ENCODE measurements around the gene CTU1.

Gene CTU1

GRCh38 chr19:51102991-51103390 lies 5.2 kb downstream of the CTU1 start:
- DNase-seq = no peak

GRCh38 chr19:51101171-51101865 lies 6.9 kb downstream of the CTU1 start:
- DNase-seq = no peak

GRCh38 chr19:51100601-51101000 lies 7.6 kb downstream of the CTU1 start:
- no peak for DNase-seq

- no peak for DNase-seq
Measured at GRCh38 chr19:51099047-51099382, 9.2 kb downstream of the CTU1 start.

- peak; percentile 20 for DNase-seq
Measured at GRCh38 chr19:51098365-51099046, 9.7 kb downstream of the CTU1 start.

- DNase-seq = no peak
Measured at GRCh38 chr19:51097796-51098195, 10.4 kb downstream of the CTU1 start.

GRCh38 chr19:51097166-51097738 lies 11.0 kb downstream of the CTU1 start:
- DNase-seq = peak; percentile 69

GRCh38 chr19:51096473-51097165 lies 11.6 kb downstream of the CTU1 start:
- DNase-seq = no peak

GRCh38 chr19:51094696-51095279 lies 13.4 kb downstream of the CTU1 start:
- peak; percentile 21 for DNase-seq

GRCh38 chr19:51093510-51094345 lies 14.5 kb downstream of the CTU1 start:
- no peak for DNase-seq

- DNase-seq = no peak
Measured at GRCh38 chr19:51093101-51093500, 15.1 kb downstream of the CTU1 start.

- no peak for DNase-seq
Measured at GRCh38 chr19:51091895-51092873, 16.0 kb downstream of the CTU1 start.

- no peak for DNase-seq
Measured at GRCh38 chr19:51091126-51091525, 17.1 kb downstream of the CTU1 start.

- no peak for DNase-seq
Measured at GRCh38 chr19:51090471-51090870, 17.7 kb downstream of the CTU1 start.

- no peak for DNase-seq
Measured at GRCh38 chr19:51089786-51090185, 18.4 kb downstream of the CTU1 start.

- DNase-seq = no peak
Measured at GRCh38 chr19:51086153-51086850, 21.9 kb downstream of the CTU1 start.

- no peak for DNase-seq
Measured at GRCh38 chr19:51084505-51084904, 23.7 kb downstream of the CTU1 start.

- DNase-seq = no peak
Measured at GRCh38 chr19:51083783-51084182, 24.4 kb downstream of the CTU1 start.

- DNase-seq = no peak
Measured at GRCh38 chr19:51083181-51083580, 25.0 kb downstream of the CTU1 start.

GRCh38 chr19:51082611-51083010 lies 25.6 kb downstream of the CTU1 start, which contains the start of gene KLK14:
Gene KLK14, minus strand, starts transcription at chr19:51082887. Its CDS starts 273 bp downstream, at chr19:51082614.
- no peak for DNase-seq

Measured in stimulated activated CD4-positive, alpha-beta T cell treated with anti-CD3 and anti-CD28 coated beads, Interleukin-1b, Interleukin-23, amount 100 ng/mL, for 48 hours (primary cell).